ENCODE data around the gene APOC1. TPM values are rescaled to one million over a fixed set of nuclear protein-coding genes. Genes with fewer than 3 reads are reported as not detected.

Gene APOC1
- polyA plus RNA-seq, 1 of the 3 experiments (the other 2 are of a cell fraction): 2.7 TPM

DNA sequence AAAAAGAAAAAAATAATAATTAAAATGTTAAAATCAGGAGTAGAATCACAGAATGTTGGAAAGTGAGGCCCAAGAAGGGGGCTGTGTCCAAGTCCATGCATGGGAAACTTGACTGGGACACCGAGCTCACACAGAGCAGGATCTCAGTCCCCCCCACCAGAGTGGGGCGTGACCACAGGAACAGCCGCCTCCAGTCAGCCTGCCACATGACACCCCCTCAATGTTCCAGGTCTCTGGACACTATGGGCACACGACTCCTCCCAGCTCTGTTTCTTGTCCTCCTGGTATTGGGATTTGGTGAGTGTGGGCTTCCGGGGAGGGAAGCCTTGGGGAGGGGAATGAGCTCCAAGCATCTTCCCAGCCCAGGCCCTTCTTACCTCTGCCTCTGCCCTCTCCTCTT, 33.8 kb downstream of the APOC1 start:
- TF ChIP-seq RCOR1 (IDR thresholded peaks at IDR 0.05; ENCODE audit: low read length): no peak
- TF ChIP-seq RAD21 (IDR thresholded peaks at IDR 0.05; ENCODE audit: low read length): no peak
- TF ChIP-seq MEF2A (IDR thresholded peaks at IDR 0.05; ENCODE audit: borderline replicate concordance, low read depth): no peak
- no peak for TF ChIP-seq REST (IDR thresholded peaks at IDR 0.05; ENCODE audit: low read depth, low read length)
- no peak for TF ChIP-seq PBX3 (IDR thresholded peaks at IDR 0.05)
- TF ChIP-seq USF2 (IDR thresholded peaks at IDR 0.05; ENCODE audit: borderline replicate concordance, low read depth, low read length): no peak
- TF ChIP-seq MAX (IDR thresholded peaks at IDR 0.05; ENCODE audit: low read depth): no peak
- TF ChIP-seq EZH2phosphoT487 (IDR thresholded peaks at IDR 0.05; ENCODE audit: borderline replicate concordance, low read depth): no peak
- TF ChIP-seq CHD2 (IDR thresholded peaks at IDR 0.05; ENCODE audit: low read length, partially characterized antibody): no peak
- no peak for TF ChIP-seq JUND (IDR thresholded peaks at IDR 0.05)
- TF ChIP-seq YY1 (IDR thresholded peaks at IDR 0.05; ENCODE audit: low read depth): no peak
- TF ChIP-seq FOSL2 (IDR thresholded peaks at IDR 0.05; ENCODE audit: borderline replicate concordance, low read depth): no peak
- no peak for TF ChIP-seq FOXJ3 (CRISPR knock-in tag; IDR thresholded peaks at IDR 0.05)
- no peak for TF ChIP-seq GATA2 (CRISPR knock-in tag; IDR thresholded peaks at IDR 0.05)
- TF ChIP-seq TCF12 (IDR thresholded peaks at IDR 0.05): no peak
- no peak for TF ChIP-seq ELF1 (IDR thresholded peaks at IDR 0.05)
- no peak for TF ChIP-seq TEAD4 (IDR thresholded peaks at IDR 0.05; ENCODE audit: borderline replicate concordance, insufficient read depth)
- no peak for DNase-seq
- H3K9ac ChIP-seq: no peak overlapping the region
- H4K20me1 ChIP-seq (ENCODE audit: insufficient read depth): no peaks in the 10 kb centered on the region
- H3K4me1 ChIP-seq (ENCODE audit: control insufficient read depth in 1 of 2, insufficient read depth in 2 of 2, low read depth in 1 of 2, low read length in 1 of 2): no peaks in the 10 kb centered on the region
- ChIA-PET CTCF (interaction anchor here (0.5 to 10.2 kb wide), 4 partner anchors 12 to 576 kb away, joined by 3 to 131 read pairs (median 30); partner anchors contain the start of gene APOE), POLR2A (interaction anchor here (1.2 kb wide), 1 partner anchor 38 kb away, joined by 3 read pairs; no protein-coding TSS in a partner anchor)
- H3K4me2 ChIP-seq: no peak overlapping the region
- H3K9me2 ChIP-seq: no peaks in the 10 kb centered on the region
- no peaks in the 10 kb centered on the region for H3K27me3 ChIP-seq (ENCODE audit: insufficient read depth)
- WGBS (ENCODE audit: low lambda C conversion rate): 86% methylated on average over 5 of the region's 5 CpGs
- H3K36me3 ChIP-seq (replicated peaks in 1 of 2; ENCODE audit: control insufficient read depth in 1 of 2, insufficient read depth in 2 of 2, low read length in 1 of 2): peaks cover 3 to 6% of the 10 kb centered on the region in 2 experiments
- H3K4me3 ChIP-seq (ENCODE audit: low read depth in 2 of 2, low read length in 1 of 2): no peak overlapping the region
- no peak overlapping the region for H2AFZ ChIP-seq (ENCODE audit: low read depth)
- no peaks in the 10 kb centered on the region for H3K79me2 ChIP-seq (ENCODE audit: insufficient read depth)
- no peak overlapping the region for H3K27ac ChIP-seq (ENCODE audit: low read depth in 2 of 2, low read length in 1 of 2)
- H3K9me3 ChIP-seq: no peaks in the 10 kb centered on the region
- peaks cover 5% of the 10 kb centered on the region for H3F3A ChIP-seq (replicated peaks; ENCODE audit: insufficient read depth)
